NCI-H2029 treated with DMSO at 0.1 percent for 48 hours (cell line): ENCODE results near the gene AXDND1.
"Not testable (repeated sequence)": the region's sequence is repeated elsewhere in the genome, so short reads cannot be mapped to it uniquely, and the experiment has no call there.

Experiments
- DNase-seq: peaks from one replicate; lab custom pipeline; 2025; lab: John Stamatoyannopoulos, UW

AXDND1 gene

GRCh38 chr1:179365342-179366092 is at the start of gene AXDND1:
AXDND1 (plus strand) TSS chr1:179365971; CDS start chr1:179366510, 539 bp downstream.
- peak; percentile 5 for DNase-seq

- DNase-seq, result no peak
Measured at GRCh38 chr1:179318491-179318890, 47.3 kb upstream of the AXDND1 start.

- no peak for DNase-seq
Measured at GRCh38 chr1:179321533-179322216, 44.1 kb upstream of the AXDND1 start.

- DNase-seq, result no peak
Measured at GRCh38 chr1:179322557-179322956, 43.2 kb upstream of the AXDND1 start.

- DNase-seq, result no peak
Measured at GRCh38 chr1:179323436-179323835, 42.3 kb upstream of the AXDND1 start.

GRCh38 chr1:179325836-179326235 is 39.9 kb upstream of the AXDND1 start:
- DNase-seq, result no peak

GRCh38 chr1:179326746-179327145 is 39.0 kb upstream of the AXDND1 start:
- DNase-seq, result no peak

GRCh38 chr1:179327196-179327595 is 38.6 kb upstream of the AXDND1 start:
- DNase-seq, result no peak

- no peak for DNase-seq
Measured at GRCh38 chr1:179327679-179328078, 38.1 kb upstream of the AXDND1 start.

GRCh38 chr1:179329862-179330261 is 35.9 kb upstream of the AXDND1 start:
- DNase-seq, result no peak

GRCh38 chr1:179334440-179334839 is 31.3 kb upstream of the AXDND1 start:
- no peak for DNase-seq

- no peak for DNase-seq
Measured at GRCh38 chr1:179337288-179337687, 28.5 kb upstream of the AXDND1 start.

- DNase-seq, result no peak
Measured at GRCh38 chr1:179337942-179338560, 27.7 kb upstream of the AXDND1 start.

GRCh38 chr1:179340918-179341317 is 24.9 kb upstream of the AXDND1 start:
- no peak for DNase-seq

- DNase-seq, result no peak
Measured at GRCh38 chr1:179341943-179342547, 23.7 kb upstream of the AXDND1 start.

GRCh38 chr1:179342740-179343404 is 22.9 kb upstream of the AXDND1 start:
- DNase-seq, result no peak

GRCh38 chr1:179351281-179351680 is 14.5 kb upstream of the AXDND1 start:
- no peak for DNase-seq

- no peak for DNase-seq
Measured at GRCh38 chr1:179352236-179352635, 13.5 kb upstream of the AXDND1 start.

GRCh38 chr1:179353546-179353945 is 12.2 kb upstream of the AXDND1 start:
- no peak for DNase-seq

- DNase-seq, result not testable (repeated sequence)
Measured at GRCh38 chr1:179361631-179362030, 4.1 kb upstream of the AXDND1 start.

- no peak for DNase-seq
Measured at GRCh38 chr1:179366093-179366800, 476 bp downstream of the AXDND1 start.
